Measurements from ENCODE around the gene PLCH2. TPM values are rescaled to one million over a fixed set of nuclear protein-coding genes. Genes with fewer than 3 reads are reported as not detected.

The PLCH2 gene
- total and polyA plus RNA-seq, 2 of the 13 experiments (the other 11 are each of a cell fraction or from before 2014, with no cell fraction given) = 0.15 to 0.67 TPM

DNA sequence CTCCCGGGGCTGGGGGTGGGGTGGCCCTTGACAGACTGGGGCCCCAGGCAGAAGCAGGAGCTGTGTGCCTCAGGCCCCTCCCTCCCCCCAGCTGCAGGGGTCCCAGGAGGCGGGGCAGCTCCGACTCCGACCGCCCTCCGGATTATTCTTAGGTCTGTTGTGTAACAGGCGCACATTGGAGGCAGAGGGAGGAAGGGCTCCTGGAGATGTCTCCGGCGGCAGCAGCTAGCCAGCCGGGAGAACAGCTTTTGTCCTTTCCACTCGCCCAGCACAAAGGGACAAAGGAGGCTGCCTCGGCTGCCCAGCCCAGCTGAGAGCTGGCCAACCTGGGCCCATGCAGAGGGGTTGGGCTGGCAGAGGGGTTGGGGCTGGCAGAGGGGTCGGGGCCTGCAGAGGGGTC lies 29.7 kb upstream of the PLCH2 start:
- no CpG with 5 or more reads among the region's 13 CpGs for WGBS (ENCODE audit: low lambda C conversion rate)
- H3K27me3 ChIP-seq (ENCODE audit: control insufficient read depth in 1 of 2, insufficient read depth in 2 of 2, low read length in 2 of 2) = peaks cover 40 to 79% of the 10 kb centered on the region in 2 experiments
- H3K79me2 ChIP-seq (ENCODE audit: insufficient read depth, low read length) = no peaks in the 10 kb centered on the region
- intact Hi-C loops (cut with micrococcal nuclease; ENCODE audit: unreplicated experiment) (no loop called here), in situ Hi-C loops (cut with HindIII; ENCODE audit: extremely low pct_ligation_motif_present, low pct_unique_long_range_greater_than_20kb) (no loop called here)
- no peak overlapping the region for H3K4me2 ChIP-seq (ENCODE audit: low read depth, low read length)
- H2AFZ ChIP-seq (ENCODE audit: low read length) = no peak overlapping the region
- DNase-seq (ENCODE audit: low spot score) = no peak
- no peak overlapping the region for H3K9ac ChIP-seq (ENCODE audit: insufficient read depth, low read depth, low read length)
- peaks cover 3% of the 10 kb centered on the region; the same call in 1 of the 2 replicates for H4K20me1 ChIP-seq (ENCODE audit: insufficient read depth, low read length)
- CTCF ChIA-PET (ENCODE audit: low intra/inter-chr PET ratio, low total read pairs) = no interaction called here
- H3K36me3 ChIP-seq (replicated peaks in 1 of 2; ENCODE audit: control insufficient read depth in 1 of 2, insufficient read depth in 2 of 2, low read length in 2 of 2) = no peaks in the 10 kb centered on the region
- H3K27ac ChIP-seq (ENCODE audit: extremely low read length, insufficient read depth, low read length) = no peak overlapping the region
- no peak for FAIRE-seq
- ATAC-seq = no peak
- no TSS peak for BruUV-seq (replicated peaks)
- POLR2A ChIA-PET = no interaction called here
- TF ChIP-seq, protein P1, sequence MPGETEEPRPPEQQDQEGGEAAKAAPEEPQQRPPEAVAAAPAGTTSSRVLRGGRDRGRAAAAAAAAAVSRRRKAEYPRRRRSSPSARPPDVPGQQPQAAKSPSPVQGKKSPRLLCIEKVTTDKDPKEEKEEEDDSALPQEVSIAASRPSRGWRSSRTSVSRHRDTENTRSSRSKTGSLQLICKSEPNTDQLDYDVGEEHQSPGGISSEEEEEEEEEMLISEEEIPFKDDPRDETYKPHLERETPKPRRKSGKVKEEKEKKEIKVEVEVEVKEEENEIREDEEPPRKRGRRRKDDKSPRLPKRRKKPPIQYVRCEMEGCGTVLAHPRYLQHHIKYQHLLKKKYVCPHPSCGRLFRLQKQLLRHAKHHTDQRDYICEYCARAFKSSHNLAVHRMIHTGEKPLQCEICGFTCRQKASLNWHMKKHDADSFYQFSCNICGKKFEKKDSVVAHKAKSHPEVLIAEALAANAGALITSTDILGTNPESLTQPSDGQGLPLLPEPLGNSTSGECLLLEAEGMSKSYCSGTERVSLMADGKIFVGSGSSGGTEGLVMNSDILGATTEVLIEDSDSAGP (CRISPR knock-in tag; IDR thresholded peaks at IDR 0.05; ENCODE audit: borderline replicate concordance) = no peak
- no peak for TF ChIP-seq ATF7-NPFF (CRISPR knock-in tag; IDR thresholded peaks at IDR 0.05; ENCODE audit: low read depth)
- TF ChIP-seq BHLHE40 (IDR thresholded peaks at IDR 0.05; ENCODE audit: low read length) = no peak
- TF ChIP-seq ZNF10 (CRISPR knock-in tag; IDR thresholded peaks at IDR 0.05; ENCODE audit: borderline replicate concordance, low read depth) = no peak
- TF ChIP-seq ZNF781 (CRISPR knock-in tag; IDR thresholded peaks at IDR 0.05; ENCODE audit: borderline replicate concordance, not compliant biosample characterization) = no peak
- no peak for TF ChIP-seq THAP7 (CRISPR knock-in tag; IDR thresholded peaks at IDR 0.05)
- TF ChIP-seq ELF4 (CRISPR knock-in tag; IDR thresholded peaks at IDR 0.05; ENCODE audit: borderline replicate concordance) = no peak
- no peak for TF ChIP-seq CBX5 (CRISPR knock-in tag; IDR thresholded peaks at IDR 0.05; ENCODE audit: borderline replicate concordance)
- no peak for TF ChIP-seq ZNF329 (CRISPR knock-in tag; IDR thresholded peaks at IDR 0.05; ENCODE audit: low read depth)
- no peak overlapping the region for H3K4me3 ChIP-seq (replicated peaks in 1 of 3; ENCODE audit: insufficient read depth in 1 of 3, low read depth in 2 of 3, low read length in 3 of 3)
- H3K4me1 ChIP-seq (ENCODE audit: insufficient read depth, low read length) = no peaks in the 10 kb centered on the region; the same call in 1 of the 2 replicates
- no peaks in the 10 kb centered on the region for H3K9me3 ChIP-seq (ENCODE audit: low read length)

All from HepG2 (cell line).